GM21723 (cell line): Measurements from ENCODE around the gene TRAPPC2.
"Not testable (repeated sequence)": the region's sequence is repeated elsewhere in the genome, so short reads cannot be mapped to it uniquely, and the experiment has no call there.

Source experiments
- ATAC-seq: cut with Tn5 transposase; IDR thresholded peaks from one replicate; pipeline ENCODE4 v1.9.1; 2021; ENCODE audit warnings: mild to moderate bottlenecking, moderate library complexity; ENCODE audit not compliant: unreplicated experiment

The TRAPPC2 gene

GRCh38 chrX:13673016-13673415, 61.4 kb downstream of the TRAPPC2 start:
- ATAC-seq = no peak

GRCh38 chrX:13670197-13670596, 64.2 kb downstream of the TRAPPC2 start:
- ATAC-seq = no peak

GRCh38 chrX:13669755-13670154, 64.7 kb downstream of the TRAPPC2 start:
- ATAC-seq = not testable (repeated sequence)

- peak; percentile 80 for ATAC-seq
Observed at GRCh38 chrX:13669246-13669737, 65.1 kb downstream of the TRAPPC2 start.

- ATAC-seq = no peak
Observed at GRCh38 chrX:13667919-13668318, 66.5 kb downstream of the TRAPPC2 start.

GRCh38 chrX:13666836-13667235, 67.6 kb downstream of the TRAPPC2 start:
- ATAC-seq = no peak

- no peak for ATAC-seq
Observed at GRCh38 chrX:13664020-13664419, 70.4 kb downstream of the TRAPPC2 start.

- ATAC-seq = no peak
Observed at GRCh38 chrX:13662355-13662791, 72.0 kb downstream of the TRAPPC2 start.
